Measurements from ENCODE around the gene SNAP25.

Gene SNAP25

DNA sequence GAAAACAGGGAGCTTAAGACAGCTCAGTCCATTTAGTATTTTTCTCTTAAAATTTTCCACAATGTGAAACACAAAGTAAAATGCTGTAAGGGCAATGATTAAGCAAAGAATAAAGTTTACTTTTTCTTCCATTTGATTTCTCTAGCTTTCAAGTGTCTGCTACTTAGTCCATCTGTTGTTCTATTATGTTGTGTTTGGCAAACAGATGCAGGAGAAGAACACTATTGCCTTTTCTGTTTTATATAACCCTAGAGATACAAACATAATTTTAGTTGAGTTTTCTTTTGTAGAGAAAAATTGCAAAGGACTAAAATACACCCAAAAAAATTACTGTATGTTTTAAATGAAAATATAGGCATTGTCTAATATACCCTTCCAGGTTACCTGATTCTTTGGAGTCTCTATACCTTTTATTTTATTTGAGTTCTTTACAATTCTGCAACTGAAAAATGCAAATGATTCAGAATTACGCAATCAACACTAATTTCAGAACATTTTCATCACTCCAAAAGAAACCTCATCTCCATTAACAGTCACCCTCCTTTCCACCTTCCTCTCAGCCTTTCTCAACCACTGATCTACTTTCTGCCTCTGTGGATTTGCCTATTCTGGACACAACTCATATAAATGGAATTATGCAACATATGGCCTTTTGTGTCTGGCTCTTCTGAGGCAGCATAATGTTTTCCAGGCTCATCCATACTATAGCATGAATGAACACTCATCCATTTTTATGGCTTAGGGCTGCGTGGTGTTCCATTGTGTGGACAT is 118.5 kb downstream of the SNAP25 start:
- no peak for DNase-seq

DNA sequence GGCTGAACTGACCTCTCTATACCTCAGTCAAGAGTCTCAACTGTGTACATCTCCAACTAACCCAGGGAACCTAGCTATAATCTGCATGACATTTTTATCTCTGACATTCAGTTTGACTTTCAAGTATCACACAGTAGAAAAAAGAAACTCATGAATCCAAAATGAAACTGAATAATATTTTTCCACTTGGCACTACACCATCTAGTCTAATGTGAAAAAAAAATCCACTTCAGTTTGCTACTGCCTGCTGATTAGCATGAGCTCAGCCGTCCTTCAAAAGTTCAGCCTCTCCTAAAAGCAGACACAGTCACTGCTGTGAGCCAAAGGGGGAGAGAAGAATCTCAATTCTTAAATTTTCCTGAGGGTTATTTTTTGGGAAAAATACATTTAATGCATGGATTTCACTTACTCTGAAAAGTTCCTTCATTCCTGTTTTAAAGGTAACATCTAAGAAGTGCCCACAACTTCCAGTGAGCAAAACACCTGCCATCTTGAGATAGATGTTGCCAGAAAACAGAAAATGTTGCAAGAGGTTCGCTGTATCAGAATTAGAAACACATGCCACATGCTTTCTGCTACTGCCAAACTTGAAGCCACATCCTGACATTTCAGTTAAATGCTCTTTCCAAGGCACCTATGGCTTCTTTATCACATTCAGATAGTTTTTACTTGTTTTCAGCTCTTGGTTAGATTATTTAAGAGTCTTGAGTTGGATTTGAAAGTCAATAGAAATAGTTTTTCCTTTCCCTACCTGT is 120.0 kb downstream of the SNAP25 start:
- DNase-seq = no peak

DNA sequence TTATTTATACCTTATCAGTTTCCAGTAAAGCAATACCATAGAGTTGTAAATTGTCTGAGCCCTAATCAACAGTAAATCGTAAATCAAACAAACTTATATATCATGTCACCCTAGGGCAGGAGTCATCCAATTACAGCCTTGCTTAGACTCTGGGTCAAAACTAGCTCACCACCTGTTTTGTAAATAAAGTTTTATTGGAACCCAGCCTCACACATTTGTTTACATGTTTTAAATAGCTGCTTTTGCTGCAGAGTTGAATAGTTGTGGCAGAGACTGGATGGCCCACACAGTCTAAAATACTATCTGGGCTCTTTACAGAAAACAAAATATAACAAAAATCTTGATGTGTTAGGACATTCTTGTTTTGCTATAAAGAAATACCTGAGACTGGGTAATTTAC is 121.0 kb downstream of the SNAP25 start:
- no peak for DNase-seq

DNA sequence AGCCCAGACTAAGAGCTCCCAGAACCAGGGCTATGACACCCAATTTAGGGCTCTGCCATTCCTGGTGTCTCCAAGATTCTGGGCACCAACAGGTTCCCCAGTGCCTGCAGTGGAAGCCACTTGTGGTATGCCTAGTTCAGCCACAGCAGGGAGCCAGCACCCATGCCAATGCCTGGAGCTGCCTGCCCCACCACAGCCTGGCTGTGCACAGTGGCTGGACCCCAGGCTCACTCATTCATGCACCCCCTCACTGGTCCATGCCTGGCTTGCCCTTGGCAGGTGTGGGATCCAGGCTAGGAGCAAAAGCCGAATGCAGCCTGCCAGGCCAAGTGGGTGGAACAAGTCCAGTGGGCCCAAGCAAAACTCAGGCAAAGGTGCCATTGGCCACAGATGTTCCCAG is 123.5 kb downstream of the SNAP25 start:
- no peak for DNase-seq

DNA sequence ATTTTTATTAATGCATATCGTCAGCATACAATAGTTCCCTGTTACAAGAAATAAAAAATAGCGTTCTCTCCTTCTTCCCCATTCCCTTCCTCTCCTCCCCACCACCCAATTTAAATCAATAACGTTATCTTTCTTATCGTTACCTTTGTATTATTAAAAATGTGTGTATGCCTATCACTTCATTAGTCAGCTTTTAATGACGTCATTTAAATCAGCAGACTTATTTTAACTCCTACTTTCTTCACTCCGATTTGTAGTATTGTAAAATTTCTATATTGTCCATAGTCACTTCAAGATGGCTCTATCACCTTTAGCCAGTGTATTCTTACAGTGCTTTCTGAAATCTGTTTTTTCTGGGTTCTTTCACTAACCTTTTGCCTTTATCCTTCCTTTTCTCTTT is 126.3 kb downstream of the SNAP25 start:
- no peak for DNase-seq

DNA sequence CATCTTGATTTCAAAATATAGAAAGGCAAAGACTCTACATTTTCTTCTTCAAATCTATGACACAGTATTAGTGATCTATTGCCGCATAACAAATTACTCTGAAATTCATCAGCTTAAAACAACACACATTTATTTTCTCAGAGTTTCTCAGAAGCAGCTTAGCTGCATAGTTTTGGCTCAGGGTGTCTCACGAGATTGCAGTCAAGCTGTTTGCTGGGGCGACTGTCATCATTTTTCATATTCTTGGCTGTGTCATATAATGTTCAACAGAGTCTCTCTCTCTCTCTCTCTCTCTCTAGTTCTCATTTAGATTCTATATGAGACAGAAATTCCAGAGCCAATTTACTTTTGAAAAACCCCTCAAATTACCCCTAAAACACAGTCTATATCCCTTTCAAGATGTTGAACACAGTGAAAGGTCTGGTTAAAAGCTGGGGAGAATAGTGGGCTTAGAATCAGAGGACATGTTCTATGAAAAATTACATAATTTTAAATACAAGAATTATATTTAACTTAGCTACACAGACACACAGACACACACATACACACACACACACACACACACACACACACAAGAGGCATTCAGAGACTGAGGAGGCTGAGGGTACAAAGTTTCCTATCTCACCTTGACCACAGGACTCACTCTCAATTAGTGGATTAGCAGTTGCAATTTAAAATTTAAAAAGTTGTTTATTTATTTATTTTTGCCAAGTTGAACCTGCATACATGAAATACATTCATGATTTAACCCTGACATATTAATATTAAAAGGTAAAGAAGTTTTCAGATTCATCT is 128.7 kb downstream of the SNAP25 start:
- DNase-seq = no peak

DNA sequence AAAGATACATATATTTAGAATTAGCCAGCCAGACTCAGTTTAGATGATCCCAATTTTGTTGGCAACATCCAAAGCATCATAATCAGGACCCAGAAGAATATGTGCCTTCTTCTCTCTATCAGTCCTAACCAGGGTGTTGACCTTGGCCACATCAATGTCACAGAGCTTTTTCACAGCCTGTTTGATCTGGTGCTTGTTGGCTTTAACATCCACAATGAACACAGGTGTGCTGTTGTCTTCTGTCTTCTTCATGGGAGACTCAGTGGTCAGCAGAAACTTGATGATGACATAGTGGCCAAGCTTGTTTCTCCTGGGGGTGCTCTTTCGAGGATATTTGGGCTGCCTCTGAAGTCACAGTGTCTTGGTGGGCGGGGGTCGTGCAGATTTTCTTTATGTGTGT is 130.5 kb downstream of the SNAP25 start:
- no peak for DNase-seq

DNA sequence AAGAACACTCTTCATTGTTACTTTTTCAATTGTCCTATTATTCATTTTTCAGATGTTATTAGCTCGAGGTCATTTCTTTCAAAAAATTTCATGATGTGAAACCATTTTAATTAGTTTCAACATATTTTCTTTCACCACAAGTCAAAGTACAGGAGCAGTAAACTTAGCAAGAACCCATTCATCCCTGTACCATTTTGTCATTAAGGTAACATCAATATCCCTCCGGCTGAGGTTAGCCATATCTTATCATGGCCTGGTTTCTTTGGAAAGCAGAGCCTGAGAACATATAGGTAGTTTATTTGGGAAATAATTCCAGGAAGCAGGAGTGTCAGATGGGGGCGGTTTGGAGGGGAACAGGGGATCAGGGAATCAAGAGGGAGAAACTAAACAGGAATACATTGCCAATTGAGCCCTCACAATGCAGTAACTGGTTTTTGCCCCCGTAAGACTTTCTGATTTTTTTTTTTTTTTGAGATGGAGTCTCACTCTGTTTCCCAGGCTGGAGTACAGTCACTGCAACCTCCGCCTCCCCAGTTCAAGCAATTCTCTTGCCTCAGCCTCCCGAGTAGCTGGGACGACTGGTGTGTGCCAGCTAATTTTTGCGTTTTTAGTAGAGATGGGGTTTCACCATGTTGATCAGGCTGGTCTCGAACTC is 131.7 kb downstream of the SNAP25 start:
- DNase-seq = no peak

DNA sequence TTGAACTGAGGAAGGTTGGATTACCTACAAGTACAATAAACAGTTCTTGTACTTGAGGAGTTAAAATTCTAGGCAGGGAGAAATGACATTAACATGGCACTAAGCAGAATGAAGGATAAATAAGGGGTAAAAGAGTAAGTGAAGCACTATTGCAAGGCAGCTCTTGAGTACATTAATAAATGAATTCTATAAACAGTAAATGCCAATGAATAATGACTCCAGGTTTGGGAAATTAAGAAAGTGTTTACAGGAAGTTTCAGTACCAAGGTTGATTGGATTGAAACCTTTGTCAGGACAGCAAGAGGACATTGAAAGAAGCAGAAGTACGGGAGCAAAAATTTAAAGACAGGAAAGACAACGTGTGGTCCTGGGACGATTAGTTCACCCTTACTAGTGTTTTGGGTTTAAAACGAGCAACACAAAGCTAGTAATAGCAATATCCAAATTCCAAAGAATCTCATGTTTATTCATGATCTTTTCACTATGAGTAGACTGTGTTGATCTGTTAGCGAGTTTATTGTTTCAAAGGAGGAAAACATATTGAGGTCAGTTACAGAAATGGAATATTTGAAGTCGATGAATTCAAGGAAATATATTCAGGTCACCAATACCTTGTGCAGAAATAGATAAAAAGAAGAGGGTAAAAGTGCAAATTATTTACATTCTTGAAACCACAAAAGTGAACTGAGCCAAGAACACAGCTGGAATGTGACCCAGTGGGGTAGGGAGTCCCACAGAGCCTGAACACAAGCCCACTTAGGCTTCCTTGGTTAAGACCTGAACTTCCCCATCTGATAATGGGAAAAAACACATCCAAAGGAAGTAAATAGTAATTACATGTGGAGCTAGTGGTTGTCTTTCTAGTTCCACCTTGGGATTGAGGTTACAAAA is 134.5 kb downstream of the SNAP25 start:
- DNase-seq = no peak

DNA sequence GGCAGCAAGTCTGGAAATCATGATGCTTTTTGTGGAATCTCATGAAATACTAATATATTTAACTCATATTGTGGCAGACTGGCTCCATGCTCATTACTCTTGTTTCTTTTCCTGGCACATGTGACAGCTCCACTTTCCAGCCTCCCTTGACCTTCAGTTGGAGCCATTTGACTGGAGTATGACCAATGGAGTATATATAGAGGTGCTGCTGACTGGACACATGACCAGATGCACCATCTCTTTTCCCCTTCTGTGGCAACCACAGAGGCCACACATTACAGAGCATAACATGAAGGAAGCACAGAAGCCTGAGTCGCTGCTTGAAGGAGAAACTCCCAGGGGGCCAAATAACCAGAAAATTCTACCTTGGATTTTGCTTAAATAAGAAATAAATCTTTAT is 138.0 kb downstream of the SNAP25 start:
- no peak for DNase-seq

All from stimulated activated CD4-positive, alpha-beta T cell treated with anti-CD3 and anti-CD28 coated beads, Interleukin-1b, Interleukin-23, amount 100 ng/mL, for 48 hours (primary cell).